ENCODE data around the gene DNAH3.
A peak's percentile ranks its signal among the peaks of the same experiment; 100 is the strongest.

Gene DNAH3

DNA sequence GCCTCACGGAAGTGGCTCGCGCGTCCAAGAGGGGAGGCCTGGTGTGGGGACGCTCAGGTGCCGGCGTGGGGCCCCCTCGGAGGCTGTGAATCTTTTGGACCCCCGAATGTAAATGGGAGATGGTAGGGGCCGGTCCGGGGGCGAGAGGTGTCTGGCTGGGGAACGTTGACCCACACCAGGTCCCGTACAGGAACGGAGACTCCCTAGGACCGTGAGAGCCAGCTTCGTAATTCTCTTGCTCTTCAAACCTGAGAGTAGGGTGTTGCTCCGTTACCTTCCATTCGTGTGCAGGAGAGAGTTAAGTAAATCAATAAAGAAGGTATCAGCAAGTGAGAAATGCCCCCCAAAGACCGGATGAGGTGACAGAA lies 249.6 kb downstream of the DNAH3 start:
- no peak for DNase-seq (ENCODE audit: low read depth)
- TF ChIP-seq, protein P1, sequence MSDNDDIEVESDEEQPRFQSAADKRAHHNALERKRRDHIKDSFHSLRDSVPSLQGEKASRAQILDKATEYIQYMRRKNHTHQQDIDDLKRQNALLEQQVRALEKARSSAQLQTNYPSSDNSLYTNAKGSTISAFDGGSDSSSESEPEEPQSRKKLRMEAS (IDR thresholded peaks at IDR 0.05; ENCODE audit: low read depth, low read length): no peak
- peak; percentile 2 for TF ChIP-seq POLR2A (IDR thresholded peaks at IDR 0.05; ENCODE audit: extremely low read depth, insufficient read length)
- peak overlapping the region; percentile 84 for H3K4me3 ChIP-seq (ENCODE audit: low read depth, low read length)

DNA sequence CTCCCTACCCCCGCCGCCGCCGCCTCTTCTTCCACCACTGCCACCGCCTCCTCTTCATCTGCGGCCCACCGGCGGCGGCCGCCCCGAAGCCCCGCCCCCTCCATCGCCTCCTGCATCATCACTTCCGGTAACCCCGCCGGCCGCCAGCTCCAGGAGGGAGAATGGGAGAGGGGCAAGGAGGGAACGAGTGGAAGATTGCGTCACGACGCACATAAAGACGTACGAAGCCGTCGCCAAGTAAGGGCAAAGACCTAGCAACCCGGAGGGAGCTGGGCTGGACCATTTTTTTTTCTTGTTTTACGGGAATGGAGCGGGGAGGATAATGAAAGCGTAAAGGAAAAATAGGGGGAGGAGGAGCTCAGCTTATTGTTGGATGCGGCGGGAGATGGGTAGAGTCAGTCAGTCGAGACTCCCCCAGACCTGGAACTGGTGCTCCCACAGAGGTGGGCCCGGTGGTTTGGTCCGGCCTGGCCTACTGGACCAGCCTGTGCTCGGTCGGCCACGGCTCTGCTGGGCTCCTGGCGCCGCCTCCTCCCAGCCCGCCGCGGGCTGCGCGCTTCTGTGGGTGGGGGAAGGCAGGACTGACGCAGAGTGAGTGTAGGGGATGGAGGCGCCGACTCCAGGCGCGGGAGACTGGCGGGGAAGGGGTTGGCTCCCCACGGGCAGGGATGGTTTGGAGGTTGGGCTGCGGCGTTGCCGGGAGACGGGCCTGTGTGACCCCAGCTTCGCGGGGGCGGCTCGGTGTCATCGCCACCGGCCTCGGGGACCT lies 250.2 kb downstream of the DNAH3 start, which contains the start of the genes DCUN1D3 and LYRM1:
Gene DCUN1D3, minus strand, starts transcription at position 60 of the 769 bp plus-strand sequence. CDS start 37,820 bp downstream, outside the sequence.
Gene LYRM1, plus strand, starts transcription at position 473 of the 769 bp plus-strand sequence. CDS start 14,785 bp downstream, outside the sequence.
- DNase-seq (ENCODE audit: low read depth): peak; percentile 99
- TF ChIP-seq, protein P1 (IDR thresholded peaks at IDR 0.05; ENCODE audit: low read depth, low read length): peak; percentile 13; the same call in 1 of the 2 replicates
- TF ChIP-seq MYC (IDR thresholded peaks at IDR 0.05; ENCODE audit: low read depth, low read length): peak; percentile 55
- TF ChIP-seq POLR2A (IDR thresholded peaks at IDR 0.05; ENCODE audit: extremely low read depth, insufficient read length): peak; percentile 68
- no peak for TF ChIP-seq CTCF (IDR thresholded peaks at IDR 0.05; ENCODE audit: low read depth, low read length)
- peak within 1 kb of the TSS; percentile 84 for H3K4me3 ChIP-seq (ENCODE audit: low read depth, low read length)

GRCh38 chr16:20899477-20900298 lies 251.0 kb downstream of the DNAH3 start:
- TF ChIP-seq POLR2A (IDR thresholded peaks at IDR 0.05; ENCODE audit: extremely low read depth, insufficient read length) (no peak), CTCF (IDR thresholded peaks at IDR 0.05; ENCODE audit: low read depth, low read length) (no peak), MYC (IDR thresholded peaks at IDR 0.05; ENCODE audit: low read depth, low read length) (no peak)
- TF ChIP-seq, protein P1 (IDR thresholded peaks at IDR 0.05; ENCODE audit: low read depth, low read length): no peak
- peak; percentile 60 for DNase-seq (ENCODE audit: low read depth)
- peak overlapping the region; percentile 84 for H3K4me3 ChIP-seq (ENCODE audit: low read depth, low read length)

DNA sequence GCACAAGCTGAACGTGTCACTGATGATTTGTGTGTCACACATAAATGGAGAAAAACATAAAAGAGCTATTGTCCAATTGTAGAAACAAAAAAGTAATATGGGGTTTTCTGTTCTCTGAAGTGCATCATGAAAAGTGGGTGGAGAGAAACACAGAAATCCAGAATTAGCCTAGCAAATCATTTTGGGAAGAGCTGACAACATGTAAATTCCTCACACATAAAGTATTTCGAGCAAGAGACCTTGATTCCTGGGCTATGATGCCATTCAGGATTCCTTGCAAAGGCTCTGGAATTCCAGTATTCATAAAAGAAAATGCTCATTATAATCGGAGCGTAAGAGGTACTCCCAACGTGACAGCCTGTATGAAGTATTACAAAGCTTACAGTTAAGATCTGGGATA lies 251.6 kb downstream of the DNAH3 start:
- no peak for DNase-seq (ENCODE audit: low read depth)
- TF ChIP-seq, protein P1 (IDR thresholded peaks at IDR 0.05; ENCODE audit: low read depth, low read length): no peak
- TF ChIP-seq POLR2A (IDR thresholded peaks at IDR 0.05; ENCODE audit: extremely low read depth, insufficient read length) (no peak), CTCF (IDR thresholded peaks at IDR 0.05; ENCODE audit: low read depth, low read length) (no peak)
- H3K4me3 ChIP-seq (ENCODE audit: low read depth, low read length): peak overlapping the region; percentile 84

DNA sequence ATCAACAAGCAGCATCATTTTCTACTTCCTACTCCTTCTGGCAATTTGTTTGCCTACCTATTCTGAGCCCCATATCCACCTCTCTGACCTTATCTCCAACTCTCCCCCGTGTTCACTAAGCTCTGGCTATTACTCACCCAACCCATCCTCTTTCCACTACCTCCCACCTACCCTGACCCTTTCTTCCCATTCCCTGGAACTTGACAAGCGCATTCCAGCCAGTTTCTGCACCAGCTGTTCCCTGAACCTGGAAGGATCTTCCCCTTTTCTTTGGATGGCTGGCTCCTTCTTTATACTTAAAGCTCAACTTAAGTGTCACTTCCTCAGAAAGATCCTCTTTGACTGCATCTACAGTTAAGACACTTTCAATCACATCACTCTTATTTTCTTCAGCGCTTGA lies 252.7 kb downstream of the DNAH3 start:
- no peak for TF ChIP-seq MYC (IDR thresholded peaks at IDR 0.05; ENCODE audit: low read depth, low read length)
- no peak overlapping the region for H3K4me3 ChIP-seq (ENCODE audit: low read depth, low read length)
- DNase-seq (ENCODE audit: low read depth): no peak

- TF ChIP-seq POLR2A (IDR thresholded peaks at IDR 0.05; ENCODE audit: extremely low read depth, insufficient read length) (no peak), MYC (IDR thresholded peaks at IDR 0.05; ENCODE audit: low read depth, low read length) (no peak), CTCF (IDR thresholded peaks at IDR 0.05; ENCODE audit: low read depth, low read length) (no peak)
- TF ChIP-seq, protein P1 (IDR thresholded peaks at IDR 0.05; ENCODE audit: low read depth, low read length): no peak
- DNase-seq (ENCODE audit: low read depth): peak; percentile 51
- no peak overlapping the region for H3K4me3 ChIP-seq (ENCODE audit: low read depth, low read length)
These were observed 253.3 kb downstream of the DNAH3 start for GRCh38 chr16:20897253-20897897.

Measured in NB4 (cell line).